Adrenal gland (tissue), 12 donors: Measurements from ENCODE around the gene CYB5R3. TPM values are rescaled to one million over a fixed set of nuclear protein-coding genes. Genes with fewer than 3 reads are reported as not detected.

Source experiments
- DNase-seq, 7 donors: peaks; one replicate each; pipeline ENCODE4 v3.0.0-alpha.2; 2019 to 2020
- H3K27ac ChIP-seq, 5 donors: fragments of 200-600 bp; sonication (generic) in 4 of 5; 1 replicate in 3 of 5; 2 replicates in 2 of 5; pipeline versions ENCODE4 v1.5.1 to v1.8.0; 2016 to 2020; ENCODE audit warnings: mild to moderate bottlenecking in 1 of 5
- H3K27me3 ChIP-seq: fragments of 200-600 bp; 2 replicates; pipeline ENCODE4 v1.8.0; 2021
- H3K36me3 ChIP-seq, 2 donors: fragments of 200-600 bp; replicated peaks in 1 of 2; 1 replicate in 1 of 2; 2 replicates in 1 of 2; pipeline versions ENCODE4 v1.5.1 to v1.8.0; 2018 to 2022
- H3K4me1 ChIP-seq, 2 donors: fragments of 200-600 bp; replicated peaks in 1 of 2; 1 replicate in 1 of 2; 2 replicates in 1 of 2; pipeline versions ENCODE4 v1.5.1 to v1.8.0; 2018 to 2021
- H3K4me3 ChIP-seq, 4 donors: fragments of 200-600 bp; sonication (generic) in 3 of 4; one replicate each; pipeline ENCODE4 v1.5.1; 2016 to 2018
- H3K9me3 ChIP-seq, 3 donors: fragments of 200-600 bp; sonication (generic) in 1 of 3; replicated peaks in 1 of 3; 1 replicate in 2 of 3; 2 replicates in 1 of 3; pipeline versions ENCODE4 v1.5.1 to v1.8.0; 2016 to 2021
- POLR2A ChIP-seq, 2 donors: fragments of 450-650 bp; IDR thresholded peaks; one replicate each; pipeline ENCODE4 v1.6.1; 2017; ENCODE audit warnings: antibody characterized with exemption in 2 of 2, mild to moderate bottlenecking in 2 of 2, moderate library complexity in 1 of 2
- WGBS, 4 donors: extraction: QIAGEN DNeasy Blood & Tissue Kit in 2 of 4; methylation state at CpG; one replicate each; pipeline versions ENCODE4 v1.1.5 to v1.1.7; 2013 to 2017; 5-methylcytosine and 5-hydroxymethylcytosine counted together
- intact Hi-C, 2 donors: fragments of 100-400 bp; cut with DNase I; formaldehyde crosslinking; loops; one replicate each; pipeline versions ENCODE4 v1.14.1 to v1.15.0; 2022 to 2023
- polyA plus RNA-seq, 3 donors: library from polyadenylated mRNA; stranded (reverse); fragments of 200-250 nt in 2 of 3; fragments of 350-450 nt in 1 of 3; fragmentation: Illumina TruSeq in 1 of 3; extraction: RNeasy Lipid Tissue Mini Kit (QIAGEN cat#74804) in 1 of 3; gene quantifications; one replicate each; pipeline ENCODE4 v1.2.3, GENCODE V29; 2013 to 2014
- total RNA-seq, 9 donors: library from RNA; depleted of rRNA in 4 of 9; stranded (reverse); fragments of >200 nt in 4 of 9; fragments of 120-200 nt in 1 of 9; fragmentation: NEBNext Ultra II Directional in 1 of 9; extraction: Animal tissue kit (Norgen Biotek cat#: 25700) in 1 of 9; gene quantifications; one replicate each; pipeline versions ENCODE4 v1.1.0 to v1.2.4, GENCODE V29; 2013 to 2023
- TF ChIP-seq, protein P1 (sequence below), 6 experiments: fragments of 450-650 bp in 4 of 6; fragments of 200-600 bp in 2 of 6; sonication (generic) in 1 of 6; IDR thresholded peaks; 1 replicate in 5 of 6; 2 replicates in 1 of 6; pipeline versions ENCODE4 v1.5.1 to v1.8.0; 2016 to 2021; ENCODE audit warnings: antibody characterized with exemption in 6 of 6, mild to moderate bottlenecking in 2 of 6, moderate library complexity in 1 of 6
- donor health status: healthy with polysubstance abuse.
- donor health status: Bipolar disorder and iron deficiency.
- donor health status: DM: yes; HTN: yes; CAD: no.
- donor health status: DM: no; HTN: no; CAD: no.
- donor health status: DM: no; HTN: no; CAD: no.
- donor health status: DM: yes; HTN: yes; CAD: no.

Gene CYB5R3
- total and polyA plus RNA-seq, 12 donors, result 101 to 578 (median 251) TPM

DNA sequence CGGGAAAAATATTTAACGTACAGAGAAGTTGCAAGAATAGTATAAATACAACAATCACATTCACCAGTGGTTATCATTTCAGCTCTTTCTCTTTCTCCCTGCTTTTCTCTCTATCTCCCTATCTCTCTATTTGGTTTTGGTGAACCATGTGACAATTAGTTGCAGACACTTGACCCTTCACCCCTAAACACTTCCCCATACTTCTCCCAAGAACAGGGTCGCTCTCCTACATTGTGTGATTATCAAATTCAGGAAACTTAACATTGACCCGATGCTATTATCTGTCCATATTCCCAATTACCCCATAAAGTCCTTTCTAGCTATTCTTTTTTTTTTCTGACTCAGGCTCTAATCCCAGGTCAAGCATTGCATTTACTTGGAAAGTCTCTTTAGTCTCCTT is 4.8 kb upstream of the CYB5R3 start:
- DNase-seq, result no peak
- no peaks in the 10 kb centered on the region for H3K27me3 ChIP-seq
- H3K4me1 ChIP-seq, result peaks cover 0 to 4% of the 10 kb centered on the region in 2 donors
- H3K9me3 ChIP-seq, result no peaks in the 10 kb centered on the region
- no peaks in the 10 kb centered on the region for H3K36me3 ChIP-seq
- no peak overlapping the region for H3K27ac ChIP-seq
- intact Hi-C loops, result no loop called here
- 80 to 91% (median 84%) methylated on average over 4 of the region's 4 CpGs for WGBS, 4 donors
- H3K4me3 ChIP-seq, result no peak overlapping the region
- TF ChIP-seq, protein P1, sequence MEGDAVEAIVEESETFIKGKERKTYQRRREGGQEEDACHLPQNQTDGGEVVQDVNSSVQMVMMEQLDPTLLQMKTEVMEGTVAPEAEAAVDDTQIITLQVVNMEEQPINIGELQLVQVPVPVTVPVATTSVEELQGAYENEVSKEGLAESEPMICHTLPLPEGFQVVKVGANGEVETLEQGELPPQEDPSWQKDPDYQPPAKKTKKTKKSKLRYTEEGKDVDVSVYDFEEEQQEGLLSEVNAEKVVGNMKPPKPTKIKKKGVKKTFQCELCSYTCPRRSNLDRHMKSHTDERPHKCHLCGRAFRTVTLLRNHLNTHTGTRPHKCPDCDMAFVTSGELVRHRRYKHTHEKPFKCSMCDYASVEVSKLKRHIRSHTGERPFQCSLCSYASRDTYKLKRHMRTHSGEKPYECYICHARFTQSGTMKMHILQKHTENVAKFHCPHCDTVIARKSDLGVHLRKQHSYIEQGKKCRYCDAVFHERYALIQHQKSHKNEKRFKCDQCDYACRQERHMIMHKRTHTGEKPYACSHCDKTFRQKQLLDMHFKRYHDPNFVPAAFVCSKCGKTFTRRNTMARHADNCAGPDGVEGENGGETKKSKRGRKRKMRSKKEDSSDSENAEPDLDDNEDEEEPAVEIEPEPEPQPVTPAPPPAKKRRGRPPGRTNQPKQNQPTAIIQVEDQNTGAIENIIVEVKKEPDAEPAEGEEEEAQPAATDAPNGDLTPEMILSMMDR (IDR thresholded peaks at IDR 0.05), result no peak
- TF ChIP-seq POLR2A (IDR thresholded peaks at IDR 0.05), result no peak

DNA sequence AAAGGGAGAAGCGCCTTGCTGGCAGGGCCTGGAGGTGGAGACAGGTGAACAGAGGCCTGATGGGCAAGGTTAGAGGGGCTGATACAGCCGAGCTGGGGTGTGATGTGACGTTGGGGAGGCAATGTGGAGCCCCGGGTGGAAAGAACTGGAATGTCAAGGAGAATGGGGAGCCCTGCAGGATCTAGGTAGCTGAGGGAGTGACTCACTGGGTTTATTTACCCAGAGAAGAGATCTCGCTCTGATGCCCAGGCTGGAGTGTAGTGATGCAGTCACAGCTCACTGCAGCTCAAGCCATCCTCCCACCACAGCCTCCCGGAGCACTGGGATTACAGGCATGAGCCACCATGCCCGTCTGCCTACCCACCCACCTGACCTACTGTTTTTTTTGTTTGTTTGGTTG is 1.9 kb upstream of the CYB5R3 start:
- 65 to 74% (median 69%) methylated on average over 7 of the region's 7 CpGs for WGBS, 4 donors
- Histone ChIP-seq H3K4me1 (peaks cover 18 to 28% of the 10 kb centered on the region in 2 donors), H3K4me3 (no peak overlapping the region), H3K36me3 (no peaks in the 10 kb centered on the region), H3K27ac (no peak overlapping the region), H3K27me3 (no peaks in the 10 kb centered on the region), H3K9me3 (no peaks in the 10 kb centered on the region)
- DNase-seq, result peak in 1 of 7 donors; percentile 22
- intact Hi-C loops, result no loop called here
- TF ChIP-seq POLR2A (IDR thresholded peaks at IDR 0.05), result no peak
- TF ChIP-seq, protein P1 (IDR thresholded peaks at IDR 0.05), result no peak

DNA sequence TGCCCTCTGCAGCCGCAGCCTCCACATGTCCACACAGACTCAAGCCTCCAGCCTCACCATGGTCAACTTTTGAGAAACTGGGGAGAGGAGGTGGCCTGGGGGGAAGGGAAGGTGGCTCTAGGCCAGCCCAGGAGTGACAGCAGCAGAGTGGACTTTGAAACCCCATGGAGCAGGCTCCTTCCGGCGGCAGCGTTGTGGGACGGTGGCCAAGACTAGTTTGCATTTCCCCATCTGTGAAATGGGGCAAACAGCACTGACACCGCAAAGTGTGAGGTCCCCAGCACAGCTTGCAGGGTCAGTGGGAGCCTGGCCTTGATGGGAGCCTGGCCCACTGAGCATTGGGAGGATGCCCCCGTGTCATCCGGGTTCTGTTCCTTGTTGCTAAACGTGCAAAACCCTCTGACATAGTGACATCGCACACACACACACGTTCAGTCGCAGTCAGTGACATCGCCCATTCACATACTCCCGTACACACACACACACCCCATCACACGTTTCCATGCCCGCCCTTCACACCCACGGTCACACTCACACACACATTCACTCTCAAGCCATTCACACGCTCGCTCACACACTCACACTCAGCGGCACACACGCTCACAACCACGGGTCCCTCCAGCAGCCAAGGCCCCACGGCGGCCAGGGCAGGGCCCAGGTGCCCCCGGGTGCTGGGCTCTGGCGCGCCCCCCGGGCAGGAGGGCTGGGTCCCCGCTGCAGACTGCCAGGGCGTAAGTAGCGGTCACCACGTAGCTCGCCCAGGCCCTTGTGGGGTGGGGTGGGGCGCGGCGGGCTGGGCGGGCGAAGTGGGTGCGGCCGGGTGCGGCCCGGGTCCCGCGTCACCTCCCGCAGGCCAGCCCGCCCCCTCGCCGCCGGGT is 585 bp downstream of the CYB5R3 start:
- TF ChIP-seq, protein P1 (IDR thresholded peaks at IDR 0.05), result no peak
- peak in 1 of 2 donors; percentile 59 for TF ChIP-seq POLR2A (IDR thresholded peaks at IDR 0.05)
- H3K4me3 ChIP-seq, result peak overlapping the region; percentile 67 to 87 (median 82)
- no peaks in the 10 kb centered on the region for H3K9me3 ChIP-seq
- DNase-seq, result peak; percentile 49 to 73 (median 64)
- H3K4me1 ChIP-seq, result peaks cover 43 to 53% of the 10 kb centered on the region in 2 donors
- peak overlapping the region; percentile 75 to 99 (median 88) for H3K27ac ChIP-seq
- intact Hi-C loops, result no loop called here
- no peaks in the 10 kb centered on the region for H3K27me3 ChIP-seq
- H3K36me3 ChIP-seq, result no peaks in the 10 kb centered on the region
- WGBS, 4 donors, result 2 to 4% (median 2%) methylated on average over 14 to 49 of the region's 49 CpGs

DNA sequence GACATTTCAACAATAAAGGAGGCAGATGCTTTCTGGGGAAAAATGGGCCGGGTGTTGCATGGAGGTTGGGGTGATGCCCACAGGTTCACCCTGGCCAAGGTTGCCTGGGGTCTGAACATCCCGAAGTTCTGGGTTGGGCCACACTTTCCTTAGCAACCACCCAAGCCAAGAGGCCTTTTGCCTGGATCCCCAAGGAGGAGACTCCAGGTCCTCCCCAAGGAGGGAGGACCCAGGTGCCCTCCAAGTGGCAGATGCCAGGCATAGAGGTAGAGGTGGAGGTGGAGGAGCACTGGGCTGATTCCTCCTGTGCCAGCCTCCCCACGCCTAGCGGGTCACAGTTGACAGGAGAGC is 1.2 kb downstream of the CYB5R3 start:
- TF ChIP-seq, protein P1 (IDR thresholded peaks at IDR 0.05), result no peak
- TF ChIP-seq POLR2A (IDR thresholded peaks at IDR 0.05), result no peak
- Histone ChIP-seq H3K27ac (peak overlapping the region in 4 of 5 donors; percentile 80 to 99 (median 91)), H3K36me3 (no peaks in the 10 kb centered on the region), H3K27me3 (no peaks in the 10 kb centered on the region), H3K4me1 (peaks cover 49 to 59% of the 10 kb centered on the region in 2 donors), H3K9me3 (no peaks in the 10 kb centered on the region), H3K4me3 (peak overlapping the region in 3 of 4 donors; percentile 9 to 87 (median 80))
- intact Hi-C loops, result no loop called here
- peak in 1 of 7 donors; percentile 20 for DNase-seq
- 49 to 72% (median 56%) methylated on average over 2 to 4 of the region's 4 CpGs for WGBS, 4 donors
